Stimulated activated CD4-positive, alpha-beta T cell treated with anti-CD3 and anti-CD28 coated beads, Interleukin-4, amount 100 ng/mL, for 24 hours (primary cell): ENCODE data around the gene HAPLN3.
"Not testable (repeated sequence)": the region's sequence is repeated elsewhere in the genome, so short reads cannot be mapped to it uniquely, and the experiment has no call there.

Source experiments
- DNase-seq: peaks from one replicate; pipeline ENCODE4 v3.0.0-alpha.2; 2020

Gene HAPLN3, protein sequence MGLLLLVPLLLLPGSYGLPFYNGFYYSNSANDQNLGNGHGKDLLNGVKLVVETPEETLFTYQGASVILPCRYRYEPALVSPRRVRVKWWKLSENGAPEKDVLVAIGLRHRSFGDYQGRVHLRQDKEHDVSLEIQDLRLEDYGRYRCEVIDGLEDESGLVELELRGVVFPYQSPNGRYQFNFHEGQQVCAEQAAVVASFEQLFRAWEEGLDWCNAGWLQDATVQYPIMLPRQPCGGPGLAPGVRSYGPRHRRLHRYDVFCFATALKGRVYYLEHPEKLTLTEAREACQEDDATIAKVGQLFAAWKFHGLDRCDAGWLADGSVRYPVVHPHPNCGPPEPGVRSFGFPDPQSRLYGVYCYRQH

DNA sequence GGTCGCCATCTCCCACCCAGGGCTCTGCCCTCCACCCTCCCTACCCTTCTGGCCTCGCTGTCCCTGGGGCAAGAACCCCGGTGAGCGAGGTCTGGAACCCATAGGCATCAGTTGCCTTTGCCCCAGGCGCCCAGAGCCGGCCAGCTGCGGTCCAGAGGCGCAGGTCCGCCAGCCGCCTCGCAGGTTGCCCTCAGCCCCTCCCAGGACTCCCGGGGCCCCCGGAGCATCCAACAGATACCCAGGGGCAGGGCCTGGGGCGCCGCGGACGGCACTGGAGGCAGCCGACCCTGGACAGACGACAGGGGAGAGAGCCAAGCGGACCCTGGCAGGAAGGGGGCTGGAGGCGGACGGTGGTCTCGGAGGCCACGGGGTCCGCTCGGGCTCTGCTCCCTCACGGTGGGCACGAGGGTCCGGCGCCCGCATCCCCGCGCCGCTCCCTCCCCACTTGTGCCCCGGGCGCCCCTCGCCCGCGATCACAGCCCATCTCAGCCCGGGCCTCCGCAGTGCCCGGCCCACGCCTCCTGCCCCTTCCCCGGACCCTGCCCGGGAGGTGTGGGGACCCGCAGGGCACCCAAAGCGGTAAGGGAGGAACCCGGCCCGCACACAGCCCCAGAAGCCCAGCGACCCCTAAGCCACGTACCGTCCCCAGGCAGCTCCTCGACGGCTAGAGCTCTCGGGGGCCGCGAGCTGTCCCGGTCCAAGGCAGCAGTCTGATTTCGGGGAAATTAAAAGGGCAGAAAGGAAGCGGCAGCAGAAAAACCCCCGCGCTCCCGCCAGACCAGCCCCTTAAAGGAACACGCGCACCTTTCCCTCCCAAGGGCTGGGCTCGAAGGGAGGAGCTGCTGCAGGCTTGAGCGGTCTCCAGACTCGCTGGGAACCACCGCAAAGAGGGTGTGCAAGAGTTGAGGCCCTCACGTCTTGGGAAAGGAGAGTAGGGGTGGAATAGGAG is at the start of gene HAPLN3:
Gene HAPLN3, minus strand, starts transcription at position 726 of the 949 bp plus-strand sequence. CDS start 8,246 bp downstream, outside the sequence.
- peak; percentile 70 for DNase-seq

DNA sequence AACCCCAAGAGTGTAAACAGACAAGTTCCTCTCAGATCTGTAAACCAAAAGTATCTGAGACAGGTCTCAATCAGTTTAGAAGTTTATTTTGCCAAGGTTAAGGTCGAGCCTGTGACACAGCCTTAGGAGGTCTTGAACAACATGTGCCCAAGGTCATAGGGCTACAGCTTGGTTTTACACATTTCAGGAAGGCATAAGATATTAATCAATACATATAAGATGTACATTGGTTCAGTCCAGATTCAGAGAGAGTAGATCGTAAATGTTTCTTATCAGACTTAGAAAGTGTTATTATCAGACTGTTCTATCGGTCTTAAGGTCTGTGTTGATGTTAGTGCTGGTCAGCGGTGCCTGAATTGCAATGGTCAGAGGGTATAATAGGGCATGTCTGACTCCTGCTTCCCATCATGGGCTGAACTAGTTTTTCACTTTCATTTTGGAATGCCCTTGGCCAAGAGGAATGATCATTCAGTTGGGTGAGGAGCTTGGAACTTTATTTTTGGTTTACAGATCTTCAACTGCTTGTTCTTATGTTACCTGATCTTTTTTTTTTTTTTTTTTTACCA is 44.8 kb upstream of the HAPLN3 start:
- DNase-seq: no peak

DNA sequence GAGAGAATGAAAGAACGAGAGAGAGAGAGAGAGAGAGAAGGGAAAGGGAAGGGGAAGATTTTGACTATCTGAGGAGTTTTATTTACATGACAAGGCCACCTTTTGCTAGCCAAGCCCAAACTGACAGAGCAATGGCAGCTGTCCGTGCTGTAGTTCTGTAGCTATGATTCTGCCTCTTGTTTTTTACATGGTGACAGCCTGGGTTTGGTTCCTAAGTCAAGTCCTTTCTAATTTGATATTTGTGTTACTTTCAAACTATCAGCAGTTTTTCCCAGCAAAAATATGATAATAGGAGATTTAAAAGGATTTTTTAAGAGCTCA is 44.1 kb upstream of the HAPLN3 start:
- DNase-seq: no peak

DNA sequence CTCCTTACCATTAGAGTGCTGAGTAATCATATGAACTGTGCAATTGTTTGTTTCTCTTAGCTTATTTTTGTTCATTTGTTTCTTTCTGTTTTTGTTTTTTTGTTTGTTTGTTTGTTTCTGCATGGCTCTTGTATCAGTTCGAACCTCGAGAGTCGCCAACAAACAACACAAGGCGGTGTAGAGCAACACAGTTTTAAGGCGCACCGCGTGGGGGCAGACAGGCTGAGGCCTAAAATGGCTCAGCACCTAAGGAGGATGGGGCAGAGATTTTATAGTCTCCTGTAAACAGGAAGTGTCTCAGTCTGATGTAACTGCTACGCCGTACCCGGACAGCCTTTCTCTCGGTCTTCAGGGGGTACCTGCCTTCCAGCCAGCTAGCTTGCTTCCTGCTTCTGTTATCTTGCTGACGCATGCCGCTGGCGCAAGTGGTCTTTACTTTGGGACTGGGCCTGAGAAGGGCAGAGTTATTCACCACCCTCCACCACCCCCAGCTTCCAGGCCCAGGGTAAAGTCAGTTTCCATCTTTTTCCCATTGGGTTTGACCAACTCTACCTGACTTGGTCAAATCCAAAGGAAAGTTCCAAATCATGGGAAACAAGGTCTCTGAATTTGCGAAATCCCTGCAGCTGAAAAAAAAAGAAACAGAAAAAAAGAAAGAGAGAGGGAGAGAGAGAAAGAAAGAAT is 43.6 kb upstream of the HAPLN3 start:
- no peak for DNase-seq

GRCh38 chr15:88934449-88934848 is 39.1 kb upstream of the HAPLN3 start:
- DNase-seq: not testable (repeated sequence)

- no peak for DNase-seq
These were observed 37.6 kb upstream of the HAPLN3 start for GRCh38 chr15:88932875-88933330.

GRCh38 chr15:88932271-88932874 is 37.0 kb upstream of the HAPLN3 start:
- no peak for DNase-seq

DNA sequence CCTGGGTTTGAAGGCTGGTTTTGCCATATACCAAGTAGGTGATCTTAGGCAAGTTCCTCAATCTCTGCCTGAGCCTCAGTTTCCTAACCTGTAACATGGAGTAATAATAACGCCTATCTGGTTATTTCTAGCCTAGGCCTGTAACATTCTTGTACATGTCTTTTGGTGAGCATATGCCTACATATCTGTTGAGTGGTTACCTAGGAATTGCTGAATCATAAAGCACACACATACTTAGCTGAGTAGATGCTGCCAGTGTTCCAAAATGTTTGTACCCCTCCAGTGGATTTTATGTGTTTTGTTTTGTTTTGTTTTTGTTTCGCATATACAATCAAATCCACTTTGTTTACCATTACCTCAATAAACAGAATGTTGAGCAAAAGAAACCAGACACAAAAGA is 35.2 kb upstream of the HAPLN3 start:
- no peak for DNase-seq

DNA sequence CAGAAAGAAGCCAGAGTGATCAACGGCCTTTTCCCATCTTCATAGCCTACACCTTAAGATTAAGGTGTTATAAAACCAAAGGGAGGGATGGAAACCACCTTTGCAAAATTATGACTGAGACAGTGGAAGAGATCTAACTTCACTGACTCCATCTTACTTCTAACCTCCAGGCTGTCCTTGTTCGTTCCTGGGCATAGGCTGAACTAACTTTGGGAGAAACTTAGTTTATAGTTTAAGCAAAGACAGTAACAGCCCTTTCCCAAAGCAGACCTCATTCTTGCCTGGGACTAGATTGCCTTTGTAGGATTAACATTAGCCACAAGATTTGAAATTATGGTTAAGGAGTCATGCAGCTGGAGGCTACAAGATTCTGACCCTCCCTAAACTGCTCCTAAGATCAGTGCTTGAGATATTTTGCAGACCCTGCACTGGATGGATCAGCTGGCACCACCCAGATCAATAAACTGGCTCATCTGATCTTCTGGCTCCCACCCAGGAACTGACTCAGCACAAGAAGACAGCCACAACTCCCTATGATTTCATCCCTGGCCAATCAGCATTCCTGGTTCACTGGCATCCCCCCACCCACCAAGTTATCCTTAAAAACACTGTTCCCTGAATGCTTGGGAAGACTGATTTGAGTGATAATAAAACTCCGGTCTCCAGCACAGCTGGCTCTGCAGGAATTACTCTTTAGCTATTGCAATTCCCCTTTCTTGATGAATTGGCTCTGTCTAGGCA is 34.2 kb upstream of the HAPLN3 start:
- not testable (repeated sequence) for DNase-seq

DNA sequence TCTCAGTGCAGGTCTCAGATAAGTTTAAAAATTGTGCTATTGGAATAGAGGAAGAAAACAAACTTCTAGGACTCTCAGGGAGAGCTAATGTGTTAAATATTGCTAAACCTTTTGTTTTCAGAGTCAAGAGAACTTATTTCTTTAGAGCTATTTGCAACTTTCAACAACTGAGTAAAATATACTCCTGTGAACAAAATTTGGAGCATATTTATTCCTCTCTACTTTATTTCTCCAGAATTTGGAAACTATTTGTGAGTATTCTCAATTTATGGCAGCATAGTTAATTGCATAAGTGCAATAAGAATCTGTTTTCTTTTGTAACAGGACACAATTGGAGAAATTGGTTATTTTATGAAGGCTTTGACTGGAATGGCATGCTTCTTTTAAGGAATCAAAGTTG is 32.8 kb upstream of the HAPLN3 start:
- not testable (repeated sequence) for DNase-seq

DNA sequence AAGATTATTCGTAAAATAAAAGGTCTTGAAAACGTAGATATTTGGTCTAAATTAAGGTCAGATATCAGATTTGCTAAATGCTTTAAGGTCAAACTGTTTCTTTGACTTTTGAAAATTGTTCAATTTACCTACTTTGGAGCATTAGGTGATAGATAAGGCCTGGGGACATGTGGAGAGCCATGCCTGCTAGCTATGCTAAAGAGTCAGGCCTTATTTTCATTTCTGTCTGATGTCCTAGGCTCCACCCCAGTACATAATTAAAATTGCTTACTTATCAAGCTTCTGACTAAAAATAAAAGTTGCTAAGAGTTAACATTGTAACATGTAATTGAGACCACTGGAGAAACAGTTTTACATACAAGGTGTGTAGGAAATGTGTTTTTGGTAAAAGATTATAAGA is 30.3 kb upstream of the HAPLN3 start:
- not testable (repeated sequence) for DNase-seq

DNA sequence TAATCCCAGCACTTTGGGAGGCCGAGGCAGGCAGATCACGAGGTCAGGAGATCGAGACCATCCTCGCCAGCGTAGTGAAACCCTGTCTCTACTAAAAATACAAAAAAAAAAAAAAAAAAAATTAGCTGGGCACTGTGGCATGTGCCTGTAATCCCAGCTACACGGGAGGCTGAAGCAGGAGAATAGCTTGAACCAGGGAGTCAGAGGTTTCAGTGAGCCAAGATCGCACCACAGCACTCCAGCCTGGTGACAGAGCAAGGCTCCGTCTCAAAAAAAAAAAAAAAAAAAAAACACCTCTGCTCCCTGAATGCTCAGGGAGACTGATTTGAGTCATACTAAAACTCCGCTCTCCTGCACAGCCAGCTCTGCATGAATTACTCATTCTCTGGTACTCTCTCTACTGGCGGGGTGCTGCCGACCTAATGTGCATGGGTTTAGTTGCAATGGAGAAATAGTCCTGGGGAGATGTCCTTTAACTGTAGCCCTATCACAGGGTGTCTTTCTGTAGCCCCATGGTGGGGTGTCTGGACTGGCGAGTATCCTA is 25.6 kb upstream of the HAPLN3 start:
- DNase-seq: peak; percentile 45

DNA sequence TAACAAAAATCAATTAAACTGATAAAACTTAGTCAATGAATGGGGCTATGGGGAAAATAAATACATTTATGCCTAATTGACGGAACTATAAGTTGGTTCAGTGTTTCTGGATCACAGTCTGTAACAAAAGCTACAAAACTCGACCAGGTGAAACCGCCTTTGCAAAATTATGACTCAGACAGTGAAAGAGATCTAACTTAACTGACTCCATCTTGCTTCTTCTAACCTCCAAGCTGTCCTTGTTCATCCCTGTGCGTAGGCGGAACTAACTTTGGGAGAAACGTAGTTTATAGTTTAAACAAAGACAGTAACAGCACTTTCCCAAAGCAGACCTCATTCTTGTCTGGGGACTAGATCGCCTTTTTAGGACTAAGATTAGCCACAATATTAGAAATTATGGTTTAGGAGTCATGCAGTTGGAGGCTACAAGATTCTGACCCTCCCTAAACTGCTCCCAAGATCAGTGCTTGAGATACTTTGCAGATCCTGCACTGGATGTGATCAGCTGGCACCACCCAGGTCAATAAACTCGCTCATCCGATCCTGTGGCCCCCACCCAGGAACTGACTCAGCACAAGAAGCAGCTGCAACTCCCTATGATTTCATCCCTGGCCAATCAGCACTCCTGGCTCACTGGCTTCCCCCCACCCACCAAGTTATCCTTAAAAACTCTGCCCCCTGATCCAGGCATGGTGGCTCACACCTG is 25.0 kb upstream of the HAPLN3 start:
- no peak for DNase-seq

DNA sequence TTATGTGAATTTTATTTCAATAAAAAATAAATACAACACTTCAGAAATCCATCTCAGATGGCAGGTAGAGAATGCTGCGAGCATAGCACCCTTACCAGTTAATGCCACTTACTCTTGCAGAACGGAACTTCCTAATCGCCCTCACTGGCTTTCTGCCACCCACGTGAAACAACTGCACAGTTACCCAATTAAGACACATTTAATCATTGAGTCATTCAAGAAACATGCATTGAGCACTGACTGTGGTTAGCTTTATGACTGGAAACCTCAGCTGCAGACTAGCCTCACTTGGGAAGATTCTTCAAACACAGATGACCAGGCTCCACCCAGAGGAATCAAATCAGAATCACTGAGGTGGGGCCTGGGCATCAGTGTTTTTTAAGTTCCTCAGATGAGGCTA is 23.4 kb upstream of the HAPLN3 start:
- peak; percentile 62 for DNase-seq

DNA sequence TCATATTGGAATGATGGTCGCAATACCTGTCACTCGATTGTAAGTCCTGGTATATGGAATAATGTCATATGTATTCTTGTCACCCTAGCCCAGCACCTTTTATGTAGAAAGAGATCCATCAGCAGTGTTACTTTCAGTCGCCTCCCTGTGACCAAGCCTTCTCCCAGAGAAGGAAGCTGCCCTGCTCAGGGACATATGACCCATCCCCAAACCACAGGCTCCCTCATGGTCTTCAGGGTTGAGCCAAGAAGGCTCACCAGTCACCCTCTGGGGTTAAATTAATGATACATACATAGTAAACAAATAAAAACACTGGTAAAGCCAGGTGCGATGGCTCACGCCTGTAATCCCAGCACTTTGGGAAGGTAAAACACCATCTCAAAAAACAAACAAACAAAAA is 22.4 kb upstream of the HAPLN3 start:
- DNase-seq: no peak

DNA sequence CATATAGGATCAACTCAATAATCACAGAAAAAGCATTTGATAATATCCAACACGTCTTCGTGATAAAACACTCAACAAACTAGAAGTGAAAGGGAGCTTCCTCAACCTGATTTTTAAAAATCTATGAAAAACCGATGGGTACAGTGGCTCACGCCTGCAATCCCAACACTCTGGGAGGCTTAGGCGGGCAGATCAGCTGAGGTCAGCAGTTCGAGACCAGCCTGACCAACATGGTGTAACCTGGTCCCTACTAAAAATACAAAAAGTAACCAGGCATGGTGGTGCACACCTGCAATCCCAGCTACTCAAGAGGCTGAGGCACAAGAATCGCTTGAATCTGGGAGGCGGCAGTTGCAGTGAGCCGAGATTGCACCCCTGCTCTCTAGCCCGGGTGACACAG is 20.0 kb upstream of the HAPLN3 start:
- DNase-seq: no peak

- DNase-seq: no peak
These were observed 18.5 kb upstream of the HAPLN3 start for GRCh38 chr15:88913850-88914169.

DNA sequence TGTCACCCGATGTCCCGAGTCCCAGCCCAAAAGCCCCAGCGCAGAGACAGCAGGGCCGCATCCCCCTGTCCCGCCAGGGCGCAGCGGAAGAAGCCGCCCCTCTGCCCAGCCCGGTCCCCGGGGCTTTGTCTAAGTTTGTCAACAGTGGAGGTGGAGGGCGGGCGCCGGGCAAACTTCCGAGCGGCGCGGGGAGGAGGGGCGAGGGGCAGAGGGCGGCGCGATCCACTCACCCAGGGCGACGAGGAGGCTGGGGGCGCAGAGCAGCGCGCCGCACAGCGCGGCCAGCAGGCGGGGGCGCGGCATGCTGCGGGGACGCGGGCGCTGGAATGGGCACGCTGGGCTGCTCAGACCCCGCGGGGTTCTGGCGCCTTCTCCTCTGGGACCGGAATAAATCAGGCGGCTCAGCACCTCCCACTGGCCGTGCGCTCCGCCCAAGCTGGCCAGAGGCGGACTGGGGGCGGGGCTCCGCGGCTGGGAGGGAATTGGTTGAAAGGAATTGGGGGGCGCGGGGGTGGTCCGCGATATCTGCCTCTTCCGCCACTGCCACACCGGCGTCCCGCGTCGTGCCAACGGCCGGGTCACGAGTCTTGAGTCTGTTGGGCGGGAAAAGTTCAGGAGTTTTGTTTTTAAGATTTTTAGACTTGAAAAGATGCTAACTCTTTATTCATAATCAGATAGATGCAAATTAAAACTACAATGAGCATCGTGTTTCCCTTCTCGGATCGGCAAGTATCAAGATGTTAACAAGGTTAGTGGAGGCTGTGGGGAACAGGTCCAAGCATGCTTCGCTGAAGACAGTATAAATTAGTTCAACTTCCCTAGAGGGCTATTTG is 17.9 kb upstream of the HAPLN3 start, which contains the start of gene MFGE8:
Gene MFGE8, minus strand, starts transcription at position 363 of the 833 bp plus-strand sequence. Its CDS starts 60 bp downstream, at position 303.
- peak; percentile 62 for DNase-seq

- no peak for DNase-seq
These were observed 17.2 kb upstream of the HAPLN3 start for GRCh38 chr15:88912500-88912921.

DNA sequence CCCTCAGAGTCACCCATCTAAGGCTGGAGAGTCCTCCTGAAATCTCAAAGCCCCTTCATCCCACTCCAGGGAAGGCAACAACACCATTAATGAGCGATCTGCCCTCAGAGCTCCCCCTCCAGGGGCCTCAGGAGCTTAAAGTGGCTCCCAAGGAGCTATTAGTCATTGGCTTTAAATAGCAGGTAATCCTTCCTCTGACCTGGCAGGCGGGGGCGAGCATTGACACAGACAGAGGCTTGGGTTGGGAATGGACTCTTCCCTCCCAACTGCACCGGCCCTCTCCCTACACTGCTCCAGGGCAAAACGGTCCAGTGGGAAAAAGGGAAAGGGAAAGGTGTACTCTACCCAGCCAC is 16.4 kb upstream of the HAPLN3 start:
- DNase-seq: no peak
